CD8-positive, alpha-beta T cell (primary cell): ENCODE results near the gene PDIA2. TPM values are rescaled to one million over a fixed set of nuclear protein-coding genes. Genes with fewer than 3 reads are reported as not detected.

Experiments
- total RNA-seq, 46 experiments: library from RNA in 2 of 46; stranded (reverse) in 2 of 46; gene quantifications; one replicate each; pipeline ENCODE4 v1.2.3 and lab custom pipeline; 2021 to 2026

PDIA2 gene
- total RNA-seq, 2 experiments from 2014 or later, result not detected

Other genes with a start within 250 kb of the PDIA2 start
- gene POLR3K, start 229.6 kb upstream of the PDIA2 start, total RNA-seq, result 1 to 10 TPM; 4.6 to 5.5 TPM
- 1 to 10 TPM; 4.9 to 5.4 TPM for gene SNRNP25, start 229.3 kb upstream of the PDIA2 start, total RNA-seq
- gene RHBDF1, start 210.5 kb upstream of the PDIA2 start, total RNA-seq, result under 1 TPM; 0.22 to 0.92 TPM
- gene MPG, start 204.9 kb upstream of the PDIA2 start, total RNA-seq, result 10 to 100 TPM; 12.3 to 13.0 TPM
- 10 to 100 TPM; 21.5 to 24.5 TPM for gene NPRL3, start 144.5 kb upstream of the PDIA2 start, total RNA-seq
- gene HBZ, start 130.5 kb upstream of the PDIA2 start, total RNA-seq, result not detected
- gene HBM, start 117.2 kb upstream of the PDIA2 start, total RNA-seq, result not detected
- gene HBA2, start 110.3 kb upstream of the PDIA2 start, total RNA-seq, result not detected
- gene HBA1, start 106.5 kb upstream of the PDIA2 start, total RNA-seq, result under 1 TPM in 1 of 2 experiments, not detected in 1; 0.68 TPM
- not detected for gene HBQ1, start 102.7 kb upstream of the PDIA2 start, total RNA-seq
- gene LUC7L, start 53.7 kb upstream of the PDIA2 start, total RNA-seq, result 100 to 1,000 TPM; 136 to 142 TPM
- gene FAM234A, start 48.3 kb upstream of the PDIA2 start, total RNA-seq, result 10 to 100 TPM; 22.4 to 24.7 TPM
- gene RGS11, start 7.2 kb upstream of the PDIA2 start, total RNA-seq, result not detected
- gene ARHGDIG, start 2.6 kb upstream of the PDIA2 start, total RNA-seq, result not detected
- 10 to 100 TPM; 25.4 to 28.6 TPM for gene AXIN1, start 69.6 kb downstream of the PDIA2 start, total RNA-seq
- gene MRPL28, start 87.4 kb downstream of the PDIA2 start, total RNA-seq, result 10 to 100 TPM; 16.7 to 17.4 TPM
- 10 to 100 TPM; 57.9 to 60.8 TPM for gene PGAP6, start 98.8 kb downstream of the PDIA2 start, total RNA-seq
- 10 to 100 TPM; 22.2 to 22.3 TPM for gene NME4, start 114.0 kb downstream of the PDIA2 start, total RNA-seq
- 1 to 10 TPM; 6.1 to 7.9 TPM for gene DECR2, start 118.7 kb downstream of the PDIA2 start, total RNA-seq
- 10 to 100 TPM; 26.4 to 27.5 TPM for gene RAB11FIP3, start 142.5 kb downstream of the PDIA2 start, total RNA-seq
- gene CAPN15, start 244.5 kb downstream of the PDIA2 start, total RNA-seq, result 10 to 100 TPM; 40.5 to 43.6 TPM